CD14-positive monocyte (primary cell): Measurements from ENCODE around the gene CSTB. TPM values are rescaled to one million over a fixed set of nuclear protein-coding genes. Genes with fewer than 3 reads are reported as not detected.

Experiments used
- DNase-seq, 3 donors: peaks; one replicate each; pipeline ENCODE4 v3.0.0-alpha.2; 2011 to 2022
- H2AFZ ChIP-seq: 2 replicates; pipeline ENCODE4 v1.6.0; 2012; ENCODE audit warnings: mild to moderate bottlenecking, low read depth, low read length, inconsistent platforms; ENCODE audit not compliant: insufficient read depth, poor library complexity, severe bottlenecking
- H3K27ac ChIP-seq, 2 donors: 1 replicate in 1 of 2; 2 replicates in 1 of 2; pipeline ENCODE4 v1.5.1; 2012 to 2013; ENCODE audit warnings: low read length in 2 of 2, control low read depth in 1 of 2, inconsistent platforms in 1 of 2, low read depth in 1 of 2, mild to moderate bottlenecking in 1 of 2
- H3K27me3 ChIP-seq, 2 donors: one replicate each; pipeline versions ENCODE4 v1.6.0 to v1.6.1; 2011 to 2013; ENCODE audit warnings: low read length in 2 of 2; ENCODE audit not compliant: control insufficient read depth in 2 of 2, insufficient read depth in 2 of 2
- H3K36me3 ChIP-seq, 2 donors: replicated peaks in 1 of 2; 1 replicate in 1 of 2; 2 replicates in 1 of 2; pipeline versions ENCODE4 v1.5.1 to v1.6.1; 2012 to 2013; ENCODE audit warnings: low read length in 2 of 2, control low read depth in 1 of 2, inconsistent platforms in 1 of 2, mild to moderate bottlenecking in 1 of 2; ENCODE audit not compliant: insufficient read depth in 2 of 2, control insufficient read depth in 1 of 2
- H3K4me1 ChIP-seq, 2 donors: 1 replicate in 1 of 2; 2 replicates in 1 of 2; pipeline versions ENCODE4 v1.5.1 to v1.6.1; 2012 to 2013; ENCODE audit warnings: low read length in 2 of 2, control low read depth in 1 of 2, inconsistent platforms in 1 of 2, mild to moderate bottlenecking in 1 of 2, moderate library complexity in 1 of 2; ENCODE audit not compliant: insufficient read depth in 2 of 2, control insufficient read depth in 1 of 2
- H3K4me2 ChIP-seq: replicated peaks from 2 replicates; pipeline ENCODE3; 2012; ENCODE audit warnings: low read length, moderate library complexity, mild to moderate bottlenecking; ENCODE audit not compliant: poor library complexity, severe bottlenecking; ENCODE audit errors: extremely low read depth
- H3K4me3 ChIP-seq, 3 experiments: fragments of 200-600 bp in 1 of 3; sonication (generic) in 1 of 3; replicated peaks in 1 of 3; 1 replicate in 2 of 3; 2 replicates in 1 of 3; pipeline ENCODE4 v1.5.1; 2011 to 2013; ENCODE audit warnings: low read length in 3 of 3, mild to moderate bottlenecking in 3 of 3, control low read depth in 2 of 3, low read depth in 2 of 3, inconsistent platforms in 1 of 3, moderate library complexity in 1 of 3
- H3K79me2 ChIP-seq: 2 replicates; pipeline ENCODE4 v1.6.0; 2012; ENCODE audit warnings: mild to moderate bottlenecking, control low read depth, inconsistent platforms, low read length, moderate library complexity; ENCODE audit not compliant: insufficient read depth
- H3K9ac ChIP-seq: 2 replicates; pipeline ENCODE4 v1.6.0; 2017; ENCODE audit warnings: low read length, mild to moderate bottlenecking; ENCODE audit not compliant: insufficient read depth, poor library complexity, severe bottlenecking
- H3K9me3 ChIP-seq, 2 donors: replicated peaks in 1 of 2; 1 replicate in 1 of 2; 2 replicates in 1 of 2; pipeline versions ENCODE4 v1.5.1 to v1.6.1; 2012 to 2013; ENCODE audit warnings: low read length in 2 of 2, control low read depth in 1 of 2; ENCODE audit not compliant: control insufficient read depth in 1 of 2, insufficient read depth in 1 of 2
- H4K20me1 ChIP-seq: 2 replicates; pipeline ENCODE4 v1.6.0; 2012; ENCODE audit warnings: mild to moderate bottlenecking, low read length, control low read depth, moderate library complexity; ENCODE audit not compliant: insufficient read depth
- H3K27ac Mint-ChIP-seq, 7 donors: one replicate each; pipeline ENCODE4 v1.8.0; 2020; ENCODE audit warnings: mild to moderate bottlenecking in 7 of 7, mixed read lengths in 7 of 7, moderate library complexity in 6 of 7, inconsistent platforms in 2 of 7
- H3K27me3 Mint-ChIP-seq, 3 donors: one replicate each; pipeline ENCODE4 v1.8.0; 2021 to 2022; ENCODE audit warnings: low read depth in 3 of 3, mild to moderate bottlenecking in 3 of 3, mixed read lengths in 3 of 3, moderate library complexity in 3 of 3, inconsistent platforms in 1 of 3
- H3K36me3 Mint-ChIP-seq, 2 donors: one replicate each; pipeline ENCODE4 v1.8.0; 2020; ENCODE audit warnings: mixed read lengths in 2 of 2, inconsistent platforms in 1 of 2, mild to moderate bottlenecking in 1 of 2
- H3K4me1 Mint-ChIP-seq: one replicate; pipeline ENCODE4 v1.8.0; 2020; ENCODE audit warnings: mild to moderate bottlenecking, mixed read lengths
- H3K4me3 Mint-ChIP-seq, 2 donors: one replicate each; pipeline ENCODE4 v1.8.0; 2020; ENCODE audit warnings: mild to moderate bottlenecking in 2 of 2, mixed read lengths in 2 of 2, moderate library complexity in 1 of 2
- H3K9me3 Mint-ChIP-seq, 7 donors: one replicate each; pipeline ENCODE4 v1.8.0; 2020 to 2022; ENCODE audit warnings: mixed read lengths in 7 of 7, mild to moderate bottlenecking in 6 of 7, moderate library complexity in 6 of 7, inconsistent platforms in 2 of 7
- CTCF ChIP-seq: fragments of 200-600 bp; IDR thresholded peaks from one replicate; pipeline ENCODE4 v1.8.0; 2022; ENCODE audit warnings: antibody characterized with exemption, mild to moderate bottlenecking
- WGBS: methylation state at CpG from one replicate; pipeline ENCODE4 v1.1.5; 2013; ENCODE audit warnings: missing lambda C conversion rate; ENCODE audit not compliant: insufficient coverage; 5-methylcytosine and 5-hydroxymethylcytosine counted together
- intact Hi-C, 2 donors: fragments of 100-400 bp; cut with micrococcal nuclease; formaldehyde crosslinking; loops; one replicate each; pipeline versions ENCODE4 v1.15.0 to v1.15.1; 2023
- polyA plus RNA-seq, 3 donors: library from polyadenylated mRNA; depleted of rRNA in 1 of 3; unstranded in 2 of 3; stranded (reverse) in 1 of 3; fragments of 300-500 nt in 2 of 3; fragments of >200 nt in 1 of 3; fragmentation: Illumina TruSeq in 2 of 3; gene quantifications; 1 replicate in 2 of 3; 2 replicates in 1 of 3; pipeline ENCODE4 v1.2.3, GENCODE V29; 2012 to 2021

Gene CSTB
- polyA plus RNA-seq, 3 donors = 73.7 to 120 (median 115) TPM

- intact Hi-C loops = no loop called here
- Mint-ChIP-seq H3K4me1 (peaks cover 63% of the 10 kb centered on the region), H3K27me3 (peaks cover 0 to 6% (median 2%) of the 10 kb centered on the region in 3 donors), H3K9me3 (peaks cover 0 to 9% (median 5%) of the 10 kb centered on the region in 7 donors), H3K27ac (peak overlapping the region in 3 of 7 donors; percentile 20 to 95 (median 91)), H3K36me3 (no peaks in the 10 kb centered on the region), H3K4me3 (no peak overlapping the region)
- Histone ChIP-seq H3K36me3 (no peaks in the 10 kb centered on the region), H3K4me1 (peaks cover 64 to 72% of the 10 kb centered on the region in 2 donors), H3K9ac (no peak overlapping the region), H3K4me3 (peak overlapping the region in 1 of 3 experiments; percentile 20), H3K79me2 (no peaks in the 10 kb centered on the region), H3K9me3 (peaks cover 0 to 5% of the 10 kb centered on the region in 2 donors), H3K27me3 (no peaks in the 10 kb centered on the region), H4K20me1 (no peaks in the 10 kb centered on the region), H3K4me2 (no peak overlapping the region), H2AFZ (peak overlapping the region; percentile 30), H3K27ac (peak overlapping the region; percentile 84 to 85)
- 83% methylated on average over 11 of the region's 11 CpGs for WGBS
- no peak for TF ChIP-seq CTCF
- DNase-seq = no peak
Measured at GRCh38 chr21:43820466-43820865, 44.4 kb upstream of the CSTB start.

DNA sequence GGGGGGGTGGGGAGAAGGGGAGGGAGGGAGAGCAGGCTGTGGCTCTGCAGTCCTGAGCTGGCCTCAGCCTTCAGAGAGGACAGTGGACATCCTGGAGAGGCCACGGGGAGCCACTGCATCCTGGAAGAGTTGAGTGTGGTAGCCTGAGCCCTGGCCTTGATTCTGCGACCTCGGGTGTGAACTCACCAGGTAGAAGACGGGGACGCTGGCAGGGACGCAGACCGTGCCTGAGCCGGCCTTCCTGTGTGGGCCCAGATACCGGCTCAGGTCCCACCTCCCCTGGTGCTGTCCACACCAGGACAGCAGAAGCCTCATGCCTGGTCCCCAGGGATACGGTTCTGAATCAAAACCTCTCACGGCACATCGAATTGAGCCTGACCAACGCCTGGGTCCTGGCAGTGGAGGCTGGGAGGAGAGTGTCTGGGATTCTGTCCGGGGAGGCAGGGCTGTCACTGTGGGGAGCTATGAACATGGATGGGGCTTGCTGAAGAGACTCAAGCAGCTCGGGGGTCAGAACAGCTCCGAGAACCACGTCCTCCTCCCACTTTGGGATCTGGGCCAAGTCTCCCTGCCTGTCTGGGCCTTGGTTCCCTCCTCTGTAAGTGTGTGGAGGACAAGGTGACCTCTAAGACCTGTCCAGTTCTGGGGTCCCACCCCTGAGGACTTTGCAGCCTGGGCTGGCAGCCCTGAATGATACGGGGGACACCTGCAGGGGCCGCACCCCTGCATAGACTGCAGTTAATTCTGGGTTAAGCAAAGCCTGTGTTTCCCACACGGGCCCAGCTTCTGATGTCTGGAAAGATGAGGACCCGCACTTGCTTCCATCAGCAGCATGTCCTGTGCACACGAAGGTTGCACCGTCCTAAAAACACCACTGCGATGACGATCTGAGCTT, 43.6 kb upstream of the CSTB start:
- H3K27me3 ChIP-seq = no peaks in the 10 kb centered on the region
- Mint-ChIP-seq H3K36me3 (no peaks in the 10 kb centered on the region), H3K4me1 (peaks cover 63% of the 10 kb centered on the region), H3K27ac (peak overlapping the region; percentile 63 to 95 (median 90)), H3K27me3 (peaks cover 0 to 6% (median 0%) of the 10 kb centered on the region in 3 donors), H3K9me3 (peaks cover 0 to 9% (median 5%) of the 10 kb centered on the region in 7 donors), H3K4me3 (no peak overlapping the region)
- intact Hi-C loops = loop anchor here in 1 of 2 donors (10.0 kb wide), 1 partner anchor 115 kb away; no protein-coding TSS in a partner anchor
- no peaks in the 10 kb centered on the region for H4K20me1 ChIP-seq
- no peak overlapping the region for H2AFZ ChIP-seq
- peak overlapping the region in 1 of 3 experiments; percentile 20 for H3K4me3 ChIP-seq
- no peak for TF ChIP-seq CTCF
- H3K27ac ChIP-seq = peak overlapping the region; percentile 84 to 85
- WGBS = 95% methylated on average over 22 of the region's 25 CpGs
- no peak for DNase-seq
- peak overlapping the region; percentile 65 for H3K4me2 ChIP-seq
- H3K36me3 ChIP-seq = no peaks in the 10 kb centered on the region
- H3K9ac ChIP-seq = no peak overlapping the region
- no peaks in the 10 kb centered on the region for H3K79me2 ChIP-seq
- peaks cover 63 to 73% of the 10 kb centered on the region in 2 donors for H3K4me1 ChIP-seq
- peaks cover 0 to 5% of the 10 kb centered on the region in 2 donors for H3K9me3 ChIP-seq
